WTC11 (cell line): ENCODE data around the gene AOX1. TPM values are rescaled to one million over a fixed set of nuclear protein-coding genes. Genes with fewer than 3 reads are reported as not detected.
"Not testable (repeated sequence)": the region's sequence is repeated elsewhere in the genome, so short reads cannot be mapped to it uniquely, and the experiment has no call there.

Experiments
- ATAC-seq: fragments of 200-7000 bp; cut with Tn5 transposase; 2 replicates; pipeline ENCODE4 v1.10.0; 2021; ENCODE audit warnings: mild to moderate bottlenecking, moderate library complexity
- CTCF ChIA-PET: fragments of 300-600 bp; sonication (Branson Sonifier 250); formaldehyde crosslinking; loops from one replicate; lab custom pipeline; 2021; ENCODE audit warnings: antibody characterized with exemption; lab: Charles Lee
- POLR2A ChIA-PET: fragments of 350-600 bp; sonication (Branson Sonifier 250); formaldehyde crosslinking; loops from one replicate; lab custom pipeline; 2021; ENCODE audit warnings: antibody characterized with exemption; lab: Charles Lee
- DNase-seq: peaks from one replicate; pipeline ENCODE4 v3.0.0; 2021; ENCODE audit warnings: low spot score
- H3K27ac Mint-ChIP-seq: 2 replicates; pipeline ENCODE4 v1.8.0; 2021; ENCODE audit warnings: mixed read lengths
- H3K27me3 Mint-ChIP-seq: 2 replicates; pipeline ENCODE4 v1.8.0; 2021; ENCODE audit warnings: low read depth, mild to moderate bottlenecking, moderate library complexity, mixed read lengths
- H3K36me3 Mint-ChIP-seq: 2 replicates; pipeline ENCODE4 v1.8.0; 2021; ENCODE audit warnings: mixed read lengths
- H3K4me1 Mint-ChIP-seq: 2 replicates; pipeline ENCODE4 v1.8.0; 2022; ENCODE audit warnings: mixed read lengths
- H3K4me3 Mint-ChIP-seq: 2 replicates; pipeline ENCODE4 v1.8.0; 2021; ENCODE audit warnings: mild to moderate bottlenecking, moderate library complexity, mixed read lengths
- H3K9me3 Mint-ChIP-seq: 2 replicates; pipeline ENCODE4 v1.8.0; 2021; ENCODE audit warnings: mixed read lengths
- ATF6 ChIP-seq: sonication (generic); formaldehyde crosslinking; IDR thresholded peaks from 2 replicates; pipeline ENCODE4 v1.8.1; 2023; ENCODE audit warnings: mild to moderate bottlenecking, missing genetic modification reagents
- CBFB ChIP-seq: sonication (generic); formaldehyde crosslinking; IDR thresholded peaks from 2 replicates; pipeline ENCODE4 v1.8.1; 2022; ENCODE audit warnings: mild to moderate bottlenecking, low read depth, missing genetic modification reagents
- FOXP1 ChIP-seq: sonication (generic); formaldehyde crosslinking; IDR thresholded peaks from 2 replicates; pipeline ENCODE4 v1.8.0; 2022; ENCODE audit warnings: missing genetic modification reagents, mild to moderate bottlenecking, moderate library complexity, borderline replicate concordance
- FOXP4 ChIP-seq: sonication (generic); formaldehyde crosslinking; IDR thresholded peaks from 2 replicates; pipeline ENCODE4 v1.8.0; 2022; ENCODE audit warnings: mild to moderate bottlenecking, missing genetic modification reagents
- GABPB1 ChIP-seq: sonication (generic); formaldehyde crosslinking; IDR thresholded peaks from 2 replicates; pipeline ENCODE4 v1.8.1; 2023; ENCODE audit warnings: mild to moderate bottlenecking, missing genetic modification reagents
- GTF2I ChIP-seq: fragments of 250-450 bp; sonication (Bioruptor Pico); conservative IDR thresholded peaks from 2 replicates; pipeline ENCODE4 v1.4.0; 2021; ENCODE audit warnings: mild to moderate bottlenecking
- HMGA2 ChIP-seq: fragments of 250-450 bp; sonication (Bioruptor Pico); IDR thresholded peaks from 2 replicates; pipeline ENCODE4 v1.4.0; 2021; ENCODE audit warnings: mild to moderate bottlenecking, moderate library complexity
- IRF1 ChIP-seq: sonication (generic); formaldehyde crosslinking; IDR thresholded peaks from 2 replicates; pipeline ENCODE4 v1.8.0; 2023; ENCODE audit warnings: missing genetic modification reagents
- IRF2 ChIP-seq: sonication (generic); formaldehyde crosslinking; IDR thresholded peaks from 2 replicates; pipeline ENCODE4 v1.8.0; 2022; ENCODE audit warnings: low read depth, missing genetic modification reagents, borderline replicate concordance
- NR1H2 ChIP-seq: sonication (generic); formaldehyde crosslinking; IDR thresholded peaks from 2 replicates; pipeline ENCODE4 v1.9.0; 2021; ENCODE audit warnings: mild to moderate bottlenecking, moderate library complexity, missing genetic modification reagents
- RORB ChIP-seq: fragments of 250-450 bp; sonication (Bioruptor Pico); IDR thresholded peaks from 2 replicates; pipeline ENCODE4 v1.9.0; 2021; ENCODE audit warnings: mild to moderate bottlenecking
- TP53 ChIP-seq: sonication (generic); formaldehyde crosslinking; IDR thresholded peaks from 2 replicates; pipeline ENCODE4 v1.8.1; 2023; ENCODE audit warnings: mild to moderate bottlenecking, missing genetic modification reagents
- ZBTB43 ChIP-seq: sonication (generic); formaldehyde crosslinking; IDR thresholded peaks from 2 replicates; pipeline ENCODE4 v1.8.1; 2023; ENCODE audit warnings: mild to moderate bottlenecking, missing genetic modification reagents
- ZNF138 ChIP-seq: sonication (generic); formaldehyde crosslinking; conservative IDR thresholded peaks from 2 replicates; pipeline ENCODE4 v1.8.1; 2022; ENCODE audit warnings: mild to moderate bottlenecking, moderate library complexity, missing genetic modification reagents
- ZNF219 ChIP-seq: sonication (generic); formaldehyde crosslinking; IDR thresholded peaks from 2 replicates; pipeline ENCODE4 v1.8.0; 2023; ENCODE audit warnings: missing genetic modification reagents, mild to moderate bottlenecking, borderline replicate concordance
- ZNF281 ChIP-seq: sonication (generic); formaldehyde crosslinking; IDR thresholded peaks from 2 replicates; pipeline ENCODE4 v1.8.0; 2023; ENCODE audit warnings: mild to moderate bottlenecking, missing genetic modification reagents
- ZNF396 ChIP-seq: fragments of 250-450 bp; sonication (Bioruptor Pico); IDR thresholded peaks from 2 replicates; pipeline ENCODE4 v1.8.0; 2021; ENCODE audit warnings: mild to moderate bottlenecking, moderate library complexity, borderline replicate concordance
- ZNF512 ChIP-seq: sonication (generic); formaldehyde crosslinking; IDR thresholded peaks from 2 replicates; pipeline ENCODE4 v1.8.1; 2022; ENCODE audit warnings: missing genetic modification reagents, borderline replicate concordance
- ZSCAN18 ChIP-seq: fragments of 250-450 bp; sonication (Bioruptor Pico); IDR thresholded peaks from 2 replicates; pipeline ENCODE4 v2.1.2; 2022; ENCODE audit warnings: mild to moderate bottlenecking, moderate library complexity
- total RNA-seq: library from RNA; stranded (reverse); gene quantifications from 3 replicates; pipeline ENCODE4 v1.2.3, GENCODE V29; 2021

The AOX1 gene
- total RNA-seq, 1 experiment from 2014 or later = 4.8 TPM

GRCh38 chr2:200713704-200714064 lies 127.9 kb downstream of the AOX1 start (continued):
- TF ChIP-seq FOXP4 (no peak), ZBTB43 (CRISPR knock-in tag) (no peak), IRF2 (CRISPR knock-in tag) (no peak), HMGA2 (CRISPR knock-in tag) (no peak), ZNF396 (no peak), CBFB (CRISPR knock-in tag) (no peak), RORB (CRISPR knock-in tag) (no peak), TP53 (CRISPR knock-in tag) (no peak), ATF6 (no peak), ZNF281 (CRISPR knock-in tag) (no peak), ZSCAN18 (CRISPR knock-in tag) (no peak), GTF2I (CRISPR knock-in tag) (no peak)

GRCh38 chr2:200715014-200715413 lies 129.2 kb downstream of the AOX1 start:
- ATAC-seq, POLR2A ChIA-PET, H3K9me3 Mint-ChIP-seq, H3K27me3 Mint-ChIP-seq, H3K36me3 Mint-ChIP-seq, DNase-seq, CTCF ChIA-PET, H3K4me3 Mint-ChIP-seq, H3K27ac Mint-ChIP-seq: not testable (repeated sequence)
- H3K4me1 Mint-ChIP-seq = peaks cover 11% of the 10 kb centered on the region

GRCh38 chr2:200716386-200716785 lies 130.6 kb downstream of the AOX1 start:
- CTCF ChIA-PET = interaction anchor here (1.2 kb wide), 1 partner anchor 19 kb away, joined by 4 read pairs; no protein-coding TSS in a partner anchor
- no peak for TF ChIP-seq GABPB1 (CRISPR knock-in tag)
- no peak for TF ChIP-seq IRF1 (CRISPR knock-in tag)
- no peak for TF ChIP-seq ZNF138 (CRISPR knock-in tag)
- TF ChIP-seq ZNF512 (CRISPR knock-in tag) = no peak
- no peak for TF ChIP-seq FOXP1 (CRISPR knock-in tag)
- TF ChIP-seq ZSCAN18 (CRISPR knock-in tag) = no peak
- no peak for TF ChIP-seq ZNF219 (CRISPR knock-in tag)
- TF ChIP-seq NR1H2 (CRISPR knock-in tag) = no peak
- no peak for TF ChIP-seq ZNF396

More at GRCh38 chr2:200716386-200716785, 130.6 kb downstream of the AOX1 start:
- H3K27ac Mint-ChIP-seq = no peak overlapping the region
- no peak for ATAC-seq
- H3K9me3 Mint-ChIP-seq = peaks cover 14% of the 10 kb centered on the region
- no peak overlapping the region for H3K4me3 Mint-ChIP-seq
- H3K27me3 Mint-ChIP-seq = peaks cover 6% of the 10 kb centered on the region; the same call in 1 of the 2 replicates
- H3K4me1 Mint-ChIP-seq = peaks cover 11% of the 10 kb centered on the region
- DNase-seq = no peak
- no peaks in the 10 kb centered on the region for H3K36me3 Mint-ChIP-seq
- POLR2A ChIA-PET = interaction anchor here (0.6 kb wide), 1 partner anchor 293 kb away, joined by 4 read pairs; no protein-coding TSS in a partner anchor
